Skeletal muscle satellite cell (primary cell): ENCODE results near the gene NDUFV1. TPM values are rescaled to one million over a fixed set of nuclear protein-coding genes. Genes with fewer than 3 reads are reported as not detected.
"Not testable (repeated sequence)": the region's sequence is repeated elsewhere in the genome, so short reads cannot be mapped to it uniquely, and the experiment has no call there.

Source experiments
- H3K27me3 ChIP-seq: 2 replicates; pipeline ENCODE4 v1.7.0; 2013; ENCODE audit warnings: low read length; ENCODE audit not compliant: control insufficient read depth, insufficient read depth
- H3K36me3 ChIP-seq: 2 replicates; pipeline ENCODE4 v1.7.0; 2013; ENCODE audit warnings: mild to moderate bottlenecking, control low read depth, low read length; ENCODE audit not compliant: insufficient read depth
- H3K4me1 ChIP-seq: 2 replicates; pipeline ENCODE4 v1.7.0; 2013; ENCODE audit warnings: low read length; ENCODE audit not compliant: control insufficient read depth, insufficient read depth
- H3K4me2 ChIP-seq: 2 replicates; pipeline ENCODE4 v1.7.0; 2013; ENCODE audit warnings: mild to moderate bottlenecking, low read length
- H3K4me3 ChIP-seq: 2 replicates; pipeline ENCODE4 v1.7.0; 2013; ENCODE audit warnings: low read length
- H3K9ac ChIP-seq: 2 replicates; pipeline ENCODE4 v1.7.0; 2013; ENCODE audit warnings: mild to moderate bottlenecking, low read depth, low read length, moderate library complexity
- H3K9me3 ChIP-seq: replicated peaks from 2 replicates; pipeline ENCODE4 v1.7.0; 2013; ENCODE audit warnings: mild to moderate bottlenecking, control low read depth, low read length
- total RNA-seq: library from RNA; depleted of rRNA; stranded (reverse); fragments of >200 nt; gene quantifications from 2 replicates; pipeline ENCODE4 v1.2.3, GENCODE V29; 2012; rRNA removed

NDUFV1 gene
- 205 and 215 TPM in 2 replicates for total RNA-seq

GRCh38 chr11:67606492-67607295 lies at the start of gene NDUFV1:
Gene NDUFV1, plus strand, starts transcription at chr11:67606936. Its CDS starts 69 bp downstream, at chr11:67607005.
- peak within 1 kb of the TSS; percentile 93 for H3K9ac ChIP-seq
- H3K4me2 ChIP-seq: peak within 1 kb of the TSS; percentile 90
- no peaks in the 10 kb centered on the region for H3K9me3 ChIP-seq
- H3K36me3 ChIP-seq: peaks cover 18% of the 10 kb centered on the region
- H3K4me3 ChIP-seq: peak within 1 kb of the TSS; percentile 87
- H3K4me1 ChIP-seq: peaks cover 10% of the 10 kb centered on the region
- H3K27me3 ChIP-seq: peaks cover 7% of the 10 kb centered on the region

- H3K9ac ChIP-seq: no peak overlapping the region
- H3K9me3 ChIP-seq: no peaks in the 10 kb centered on the region
- H3K4me1 ChIP-seq: peaks cover 16% of the 10 kb centered on the region
- no peak overlapping the region for H3K4me2 ChIP-seq
- H3K4me3 ChIP-seq: no peak overlapping the region
- H3K36me3 ChIP-seq: no peaks in the 10 kb centered on the region
- peaks cover 9% of the 10 kb centered on the region for H3K27me3 ChIP-seq
Measured at GRCh38 chr11:67558084-67558772, 48.5 kb upstream of the NDUFV1 start.

- H3K4me1 ChIP-seq: peaks cover 30% of the 10 kb centered on the region
- no peaks in the 10 kb centered on the region for H3K9me3 ChIP-seq
- H3K36me3 ChIP-seq: no peaks in the 10 kb centered on the region
- no peak overlapping the region for H3K4me2 ChIP-seq
- peaks cover 5% of the 10 kb centered on the region for H3K27me3 ChIP-seq
- H3K4me3 ChIP-seq: no peak overlapping the region
- no peak overlapping the region for H3K9ac ChIP-seq
Measured at GRCh38 chr11:67561971-67562619, 44.6 kb upstream of the NDUFV1 start.

- Histone ChIP-seq H3K27me3 (peaks cover 5% of the 10 kb centered on the region), H3K4me2 (peak overlapping the region; percentile 67), H3K4me1 (peaks cover 29% of the 10 kb centered on the region), H3K9ac (no peak overlapping the region), H3K4me3 (no peak overlapping the region), H3K9me3 (no peaks in the 10 kb centered on the region), H3K36me3 (no peaks in the 10 kb centered on the region)
Measured at GRCh38 chr11:67562963-67563704, 43.6 kb upstream of the NDUFV1 start.

GRCh38 chr11:67563705-67564114 lies 43.0 kb upstream of the NDUFV1 start:
- not testable (repeated sequence) for H3K36me3 ChIP-seq, H3K9me3 ChIP-seq, H3K9ac ChIP-seq, H3K27me3 ChIP-seq
- H3K4me1 ChIP-seq: peaks cover 24% of the 10 kb centered on the region
- H3K4me2 ChIP-seq: peak overlapping the region; percentile 67
- peak overlapping the region; percentile 35 for H3K4me3 ChIP-seq

- peak overlapping the region; percentile 35 for H3K4me3 ChIP-seq
- no peaks in the 10 kb centered on the region for H3K9me3 ChIP-seq
- H3K36me3 ChIP-seq: no peaks in the 10 kb centered on the region
- no peak overlapping the region for H3K9ac ChIP-seq
- peak overlapping the region; percentile 67 for H3K4me2 ChIP-seq
- peaks cover 24% of the 10 kb centered on the region for H3K4me1 ChIP-seq
- no peaks in the 10 kb centered on the region for H3K27me3 ChIP-seq
Measured at GRCh38 chr11:67564230-67564629, 42.5 kb upstream of the NDUFV1 start.

GRCh38 chr11:67571443-67571842 lies 35.3 kb upstream of the NDUFV1 start:
- Histone ChIP-seq H3K9me3 (no peaks in the 10 kb centered on the region), H3K4me3 (no peak overlapping the region), H3K36me3 (no peaks in the 10 kb centered on the region), H3K27me3 (peaks cover 33% of the 10 kb centered on the region), H3K4me2 (no peak overlapping the region), H3K4me1 (no peaks in the 10 kb centered on the region), H3K9ac (no peak overlapping the region)

- Histone ChIP-seq H3K4me2 (no peak overlapping the region), H3K4me1 (no peaks in the 10 kb centered on the region), H3K27me3 (peaks cover 42% of the 10 kb centered on the region), H3K9me3 (no peaks in the 10 kb centered on the region), H3K9ac (no peak overlapping the region), H3K4me3 (no peak overlapping the region), H3K36me3 (no peaks in the 10 kb centered on the region)
Measured at GRCh38 chr11:67572305-67572704, 34.4 kb upstream of the NDUFV1 start.

- Histone ChIP-seq H3K9me3 (no peaks in the 10 kb centered on the region), H3K27me3 (peaks cover 47% of the 10 kb centered on the region), H3K4me1 (no peaks in the 10 kb centered on the region), H3K4me3 (no peak overlapping the region), H3K9ac (no peak overlapping the region), H3K4me2 (no peak overlapping the region), H3K36me3 (no peaks in the 10 kb centered on the region)
Measured at GRCh38 chr11:67572747-67573419, 33.9 kb upstream of the NDUFV1 start.

- Histone ChIP-seq H3K36me3 (no peaks in the 10 kb centered on the region), H3K9ac (no peak overlapping the region), H3K27me3 (peaks cover 64% of the 10 kb centered on the region), H3K4me2 (no peak overlapping the region), H3K9me3 (no peaks in the 10 kb centered on the region), H3K4me3 (no peak overlapping the region), H3K4me1 (peaks cover 4% of the 10 kb centered on the region)
Measured at GRCh38 chr11:67574938-67575337, 31.8 kb upstream of the NDUFV1 start.
